HepG2 (cell line): ENCODE results near the gene TOB1. TPM values are rescaled to one million over a fixed set of nuclear protein-coding genes. Genes with fewer than 3 reads are reported as not detected.
A peak's percentile ranks its signal among the peaks of the same experiment; 100 is the strongest.

Experiments
- CHCHD3 ChIP-seq: sonication (generic); formaldehyde crosslinking; IDR thresholded peaks from 2 replicates; pipeline ENCODE4 v1.8.0; 2022; ENCODE audit warnings: mild to moderate bottlenecking, missing genetic modification reagents, moderate library complexity
- DRAP1 ChIP-seq: IDR thresholded peaks from 2 replicates; pipeline ENCODE4 v1.6.1; 2016; ENCODE audit warnings: missing genetic modification reagents, missing compliant biosample characterization
- HIVEP1 ChIP-seq: sonication (generic); formaldehyde crosslinking; IDR thresholded peaks from 2 replicates; pipeline ENCODE4 v1.4.0; 2020; ENCODE audit warnings: mild to moderate bottlenecking, missing genetic modification reagents
- KAT7 ChIP-seq: IDR thresholded peaks from 2 replicates; pipeline ENCODE4 v1.6.1; 2018; ENCODE audit warnings: borderline replicate concordance, missing compliant biosample characterization
- KDM3A ChIP-seq: IDR thresholded peaks from 2 replicates; pipeline ENCODE4 v1.6.1; 2018; ENCODE audit warnings: low read depth, missing compliant biosample characterization
- NR2F1 ChIP-seq, 2 experiments: fragments of 450-650 bp in 1 of 2; formaldehyde crosslinking in 1 of 2; IDR thresholded peaks; 2 replicates each; pipeline versions ENCODE4 v1.5.0 to v1.6.1; 2016 to 2020; ENCODE audit warnings: mild to moderate bottlenecking in 1 of 2, missing compliant biosample characterization in 1 of 2, missing genetic modification reagents in 1 of 2, moderate library complexity in 1 of 2
- NR2F6 ChIP-seq, 2 experiments: IDR thresholded peaks; 2 replicates each; pipeline ENCODE4 v1.6.1; 2016; ENCODE audit warnings: antibody characterized with exemption in 1 of 2, mild to moderate bottlenecking in 1 of 2
- REST ChIP-seq, 2 experiments: IDR thresholded peaks; 2 replicates each; pipeline ENCODE4 v1.6.1; 2011 to 2012; ENCODE audit warnings: low read length in 2 of 2, borderline replicate concordance in 1 of 2, low read depth in 1 of 2, mild to moderate bottlenecking in 1 of 2, moderate library complexity in 1 of 2
- SETDB1 ChIP-seq: sonication (generic); formaldehyde crosslinking; IDR thresholded peaks from 2 replicates; pipeline ENCODE4 v1.5.1; 2020; ENCODE audit warnings: missing genetic modification reagents, mild to moderate bottlenecking, borderline replicate concordance
- ZFP90 ChIP-seq: sonication (generic); formaldehyde crosslinking; IDR thresholded peaks from 2 replicates; pipeline ENCODE4 v1.8.0; 2022; ENCODE audit warnings: missing genetic modification reagents, mild to moderate bottlenecking, inconsistent platforms, borderline replicate concordance
- ZHX1 ChIP-seq: sonication (generic); formaldehyde crosslinking; IDR thresholded peaks from 2 replicates; pipeline ENCODE4 v1.8.1; 2022; ENCODE audit warnings: low read depth, mild to moderate bottlenecking, missing genetic modification reagents
- ZMYM2 ChIP-seq: sonication (generic); formaldehyde crosslinking; IDR thresholded peaks from 2 replicates; pipeline ENCODE4 v1.8.0; 2022; ENCODE audit warnings: mild to moderate bottlenecking, missing genetic modification reagents
- ZNF430 ChIP-seq: sonication (generic); formaldehyde crosslinking; IDR thresholded peaks from 2 replicates; pipeline ENCODE4 v1.9.0; 2021; ENCODE audit warnings: mild to moderate bottlenecking, missing genetic modification reagents
- ZNF441 ChIP-seq: sonication (generic); formaldehyde crosslinking; IDR thresholded peaks from 2 replicates; pipeline ENCODE4 v1.7.0; 2021; ENCODE audit warnings: missing genetic modification reagents, borderline replicate concordance
- ZNF501 ChIP-seq: sonication (generic); formaldehyde crosslinking; IDR thresholded peaks from 2 replicates; pipeline ENCODE4 v1.5.1; 2020; ENCODE audit warnings: mild to moderate bottlenecking, moderate library complexity, missing genetic modification reagents
- ZNF589 ChIP-seq: sonication (generic); formaldehyde crosslinking; conservative IDR thresholded peaks from 2 replicates; pipeline ENCODE4 v1.8.0; 2022; ENCODE audit warnings: mild to moderate bottlenecking, moderate library complexity, missing genetic modification reagents
- ZNF607 ChIP-seq: sonication (generic); formaldehyde crosslinking; IDR thresholded peaks from 2 replicates; pipeline ENCODE4 v1.5.1; 2020; ENCODE audit warnings: missing genetic modification reagents, mild to moderate bottlenecking, borderline replicate concordance
- ZNF614 ChIP-seq: IDR thresholded peaks from 2 replicates; pipeline ENCODE4 v1.6.1; 2018; ENCODE audit warnings: missing biosample characterization, missing genetic modification reagents, inconsistent platforms, borderline replicate concordance
- ZNF773 ChIP-seq: sonication (generic); formaldehyde crosslinking; IDR thresholded peaks from 2 replicates; pipeline ENCODE4 v1.4.0; 2020; ENCODE audit warnings: missing genetic modification reagents, borderline replicate concordance
- ZSCAN5A ChIP-seq: sonication (generic); formaldehyde crosslinking; IDR thresholded peaks from 2 replicates; pipeline ENCODE4 v1.8.0; 2022; ENCODE audit warnings: mild to moderate bottlenecking, missing genetic modification reagents, borderline replicate concordance
- polyA plus RNA-seq, 8 experiments: library from polyadenylated mRNA; depleted of rRNA in 3 of 8; stranded (reverse) in 7 of 8; unstranded in 1 of 8; fragments of >200 nt; fragmentation: Illumina TruSeq in 4 of 8; extraction: Trizol in 4 of 8; gene quantifications; 2 replicates each; pipeline versions ENCODE4 v1.2.1 to v1.2.3, GENCODE V29; 2011 to 2016; ENCODE audit warnings: low read depth in 4 of 8, missing spikeins in 1 of 8, mixed read lengths in 1 of 8; ENCODE audit not compliant: insufficient read depth in 1 of 8
- total RNA-seq, 5 experiments: library from RNA; depleted of rRNA; stranded (reverse); fragments of >200 nt; fragmentation: Illumina TruSeq; extraction: Trizol; gene quantifications; 2 replicates each; pipeline ENCODE4 v1.2.3, GENCODE V29; 2016; ENCODE audit warnings: low read depth in 1 of 5

Gene TOB1
- total and polyA plus RNA-seq, 2 of the 13 experiments (the other 11 are each of a cell fraction or from before 2014, with no cell fraction given): 21.9 to 57.7 TPM

GRCh38 chr17:50890675-50891516 is 24.7 kb upstream of the TOB1 start (continued):
- TF ChIP-seq ZNF773 (CRISPR knock-in tag) (no peak), ZNF430 (CRISPR knock-in tag) (no peak; the same call in none of the 2 replicates), ZNF589 (CRISPR knock-in tag) (no peak), ZMYM2 (CRISPR knock-in tag) (peak; percentile 69), CHCHD3 (CRISPR knock-in tag) (no peak), ZNF607 (CRISPR knock-in tag) (0 out of 2 replicates have a peak, but pooled peaks have one; percentile 47), HIVEP1 (CRISPR knock-in tag) (peak; percentile 92), ZSCAN5A (CRISPR knock-in tag) (no peak), ZNF614 (CRISPR knock-in tag) (peak; percentile 89), KDM3A (peak; percentile 73; the same call in 1 of the 2 replicates), NR2F1 (CRISPR knock-in tag; IDR thresholded peaks at IDR 0.05) (peak; percentile 55 to 69; a peak in 2 of 4 replicates), DRAP1 (CRISPR knock-in tag) (peak; percentile 78; the same call in 1 of the 2 replicates), KAT7 (CRISPR knock-in tag) (peak; percentile 59; the same call in 1 of the 2 replicates), ZNF501 (CRISPR knock-in tag) (peak; percentile 69), ZNF441 (CRISPR knock-in tag) (peak; percentile 93), NR2F6 (IDR thresholded peaks at IDR 0.05) (peak; percentile 89), NR2F6 (CRISPR knock-in tag; IDR thresholded peaks at IDR 0.05) (peak; percentile 93), SETDB1 (CRISPR knock-in tag) (no peak), ZHX1 (CRISPR knock-in tag) (peak; percentile 31; the same call in 1 of the 2 replicates), REST (IDR thresholded peaks at IDR 0.05; ENCODE audit: borderline replicate concordance in 1 of 2, low read depth in 1 of 2, low read length in 2 of 2) (peak in 1 of 2 experiments; percentile 75; a peak in 1 of 4 replicates), ZFP90 (CRISPR knock-in tag) (no peak)
